Testis (tissue), 3 donors: Measurements from ENCODE around the gene BLCAP. TPM values are rescaled to one million over a fixed set of nuclear protein-coding genes. Genes with fewer than 3 reads are reported as not detected.

Experiments
- DNase-seq: peaks from one replicate; pipeline ENCODE4 v3.0.0-alpha.2; 2019
- H3K27ac ChIP-seq, 2 donors: fragments of 200-600 bp; sonication (generic); one replicate each; pipeline ENCODE4 v1.5.1; 2019
- H3K27me3 ChIP-seq: fragments of 200-600 bp; sonication (generic); one replicate; pipeline ENCODE4 v1.5.1; 2019
- H3K36me3 ChIP-seq: fragments of 200-600 bp; sonication (generic); one replicate; pipeline ENCODE4 v1.5.1; 2017; ENCODE audit warnings: low read depth; ENCODE audit errors: missing control alignments
- H3K4me1 ChIP-seq: fragments of 200-600 bp; sonication (generic); one replicate; pipeline ENCODE4 v1.5.1; 2019
- H3K4me3 ChIP-seq, 2 donors: fragments of 200-600 bp; sonication (generic); one replicate each; pipeline ENCODE4 v1.5.1; 2017 to 2019
- H3K9me3 ChIP-seq: fragments of 200-600 bp; sonication (generic); one replicate; pipeline ENCODE4 v1.5.1; 2017
- CTCF ChIP-seq, 3 experiments: fragments of 450-650 bp in 2 of 3; fragments of 200-600 bp in 1 of 3; sonication (generic) in 1 of 3; IDR thresholded peaks; one replicate each; pipeline ENCODE4 v1.5.1; 2016 to 2019; ENCODE audit warnings: antibody characterized with exemption in 3 of 3, mild to moderate bottlenecking in 2 of 3, moderate library complexity in 1 of 3
- POLR2A ChIP-seq: fragments of 450-650 bp; IDR thresholded peaks from one replicate; pipeline ENCODE4 v1.6.1; 2017; ENCODE audit warnings: antibody characterized with exemption, mild to moderate bottlenecking, moderate library complexity
- WGBS, 2 donors: methylation state at CpG; one replicate each; pipeline ENCODE4 v1.1.5; 2018; 5-methylcytosine and 5-hydroxymethylcytosine counted together
- intact Hi-C: fragments of 100-400 bp; cut with DNase I; formaldehyde crosslinking; loops from one replicate; pipeline ENCODE4 v1.15.1; 2023; ENCODE audit warnings: low total_unique reads
- polyA plus RNA-seq: library from polyadenylated mRNA; stranded (reverse); fragments of 350-450 nt; fragmentation: Illumina TruSeq; extraction: RNeasy Lipid Tissue Mini Kit (QIAGEN cat#74804); gene quantifications from one replicate; pipeline ENCODE4 v1.2.3, GENCODE V29; 2014; ENCODE audit warnings: low read depth, low replicate concordance; ENCODE audit not compliant: insufficient read depth
- total RNA-seq, 2 donors: library from RNA; depleted of rRNA; stranded (reverse); fragments of >200 nt; gene quantifications; one replicate each; pipeline ENCODE4 v1.2.3, GENCODE V29; 2016

BLCAP gene
- total and polyA plus RNA-seq, 3 donors from 2014 or later: 76.9 to 83.6 (median 80.0) TPM

GRCh38 chr20:37510226-37510625 is 17.4 kb downstream of the BLCAP start:
- TF ChIP-seq POLR2A (no peak), CTCF (IDR thresholded peaks at IDR 0.05) (no peak)
- DNase-seq: no peak
- H3K4me3 ChIP-seq: no peak overlapping the region
- H3K36me3 ChIP-seq: no peaks in the 10 kb centered on the region
- H3K27me3 ChIP-seq: no peaks in the 10 kb centered on the region
- no peak overlapping the region for H3K27ac ChIP-seq
- no peaks in the 10 kb centered on the region for H3K4me1 ChIP-seq
- intact Hi-C loops: no loop called here
- no peaks in the 10 kb centered on the region for H3K9me3 ChIP-seq
- WGBS, 2 donors: 93 to 95% methylated on average over 5 of the region's 5 CpGs

GRCh38 chr20:37506152-37506725 is 21.4 kb downstream of the BLCAP start:
- intact Hi-C loops: no loop called here
- H3K9me3 ChIP-seq: no peaks in the 10 kb centered on the region
- no peaks in the 10 kb centered on the region for H3K4me1 ChIP-seq
- 77 to 86% methylated on average over 4 of the region's 4 CpGs for WGBS, 2 donors
- H3K27ac ChIP-seq: no peak overlapping the region
- DNase-seq: no peak
- TF ChIP-seq POLR2A: no peak
- no peak for TF ChIP-seq CTCF (IDR thresholded peaks at IDR 0.05)
- no peaks in the 10 kb centered on the region for H3K36me3 ChIP-seq
- no peaks in the 10 kb centered on the region for H3K27me3 ChIP-seq
- no peak overlapping the region for H3K4me3 ChIP-seq

- intact Hi-C loops: no loop called here
- TF ChIP-seq POLR2A (no peak), CTCF (IDR thresholded peaks at IDR 0.05) (no peak)
- no peak overlapping the region for H3K27ac ChIP-seq
- DNase-seq: no peak
- no peak overlapping the region for H3K4me3 ChIP-seq
- no peaks in the 10 kb centered on the region for H3K4me1 ChIP-seq
- H3K27me3 ChIP-seq: no peaks in the 10 kb centered on the region
- no peaks in the 10 kb centered on the region for H3K36me3 ChIP-seq
- WGBS, 2 donors: 86 to 91% methylated on average over 7 of the region's 7 CpGs
- no peaks in the 10 kb centered on the region for H3K9me3 ChIP-seq
Observed at GRCh38 chr20:37505263-37506151, 22.2 kb downstream of the BLCAP start.

GRCh38 chr20:37504404-37505096 is 23.1 kb downstream of the BLCAP start:
- no peaks in the 10 kb centered on the region for H3K4me1 ChIP-seq
- H3K36me3 ChIP-seq: no peaks in the 10 kb centered on the region
- no peaks in the 10 kb centered on the region for H3K9me3 ChIP-seq
- DNase-seq: no peak
- WGBS, 2 donors: 83% methylated on average over 3 of the region's 3 CpGs
- no peak overlapping the region for H3K4me3 ChIP-seq
- intact Hi-C loops: no loop called here
- TF ChIP-seq CTCF (IDR thresholded peaks at IDR 0.05) (no peak), POLR2A (no peak)
- no peak overlapping the region for H3K27ac ChIP-seq
- H3K27me3 ChIP-seq: no peaks in the 10 kb centered on the region
